Measurements from ENCODE around the gene DYNLT4.
"Not testable (repeated sequence)": the region's sequence is repeated elsewhere in the genome, so short reads cannot be mapped to it uniquely, and the experiment has no call there.

DYNLT4 gene

GRCh38 chr1:44806704-44807363 is at the start of gene DYNLT4:
Gene DYNLT4, minus strand, starts transcription at chr1:44807351. Its CDS starts 683 bp downstream, at chr1:44806668.
- DNase-seq (ENCODE audit: low read depth, low spot score) = no peak

- no peak for DNase-seq (ENCODE audit: low read depth, low spot score)
Observed at GRCh38 chr1:44855742-44856141, 48.6 kb upstream of the DYNLT4 start.

- no peak for DNase-seq (ENCODE audit: low read depth, low spot score)
Observed at GRCh38 chr1:44854970-44855369, 47.8 kb upstream of the DYNLT4 start.

DNA sequence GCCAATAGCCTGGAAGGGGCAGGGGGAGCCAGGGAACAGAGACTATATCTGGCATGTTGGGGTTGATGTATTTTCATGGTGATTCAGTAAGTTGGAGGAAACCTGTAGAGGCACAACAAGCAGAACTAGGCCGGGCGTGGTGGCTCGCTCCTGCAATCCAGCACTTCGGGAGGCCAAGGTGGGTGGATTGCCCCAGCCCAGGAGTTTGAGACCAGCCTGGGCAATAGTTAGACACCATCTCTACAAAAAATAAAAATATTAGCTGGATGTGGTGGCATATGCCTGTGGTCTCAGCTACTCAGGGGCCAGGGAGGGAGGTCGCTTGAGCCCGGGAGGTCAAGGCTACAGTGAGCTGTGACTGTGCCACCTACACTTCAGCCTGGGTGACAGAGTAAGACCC is 46.0 kb upstream of the DYNLT4 start:
- DNase-seq (ENCODE audit: low read depth, low spot score) = no peak

- DNase-seq (ENCODE audit: low read depth, low spot score) = no peak
Observed at GRCh38 chr1:44851308-44851707, 44.2 kb upstream of the DYNLT4 start.

GRCh38 chr1:44849575-44850132 is 42.5 kb upstream of the DYNLT4 start:
- no peak for DNase-seq (ENCODE audit: low read depth, low spot score)

DNA sequence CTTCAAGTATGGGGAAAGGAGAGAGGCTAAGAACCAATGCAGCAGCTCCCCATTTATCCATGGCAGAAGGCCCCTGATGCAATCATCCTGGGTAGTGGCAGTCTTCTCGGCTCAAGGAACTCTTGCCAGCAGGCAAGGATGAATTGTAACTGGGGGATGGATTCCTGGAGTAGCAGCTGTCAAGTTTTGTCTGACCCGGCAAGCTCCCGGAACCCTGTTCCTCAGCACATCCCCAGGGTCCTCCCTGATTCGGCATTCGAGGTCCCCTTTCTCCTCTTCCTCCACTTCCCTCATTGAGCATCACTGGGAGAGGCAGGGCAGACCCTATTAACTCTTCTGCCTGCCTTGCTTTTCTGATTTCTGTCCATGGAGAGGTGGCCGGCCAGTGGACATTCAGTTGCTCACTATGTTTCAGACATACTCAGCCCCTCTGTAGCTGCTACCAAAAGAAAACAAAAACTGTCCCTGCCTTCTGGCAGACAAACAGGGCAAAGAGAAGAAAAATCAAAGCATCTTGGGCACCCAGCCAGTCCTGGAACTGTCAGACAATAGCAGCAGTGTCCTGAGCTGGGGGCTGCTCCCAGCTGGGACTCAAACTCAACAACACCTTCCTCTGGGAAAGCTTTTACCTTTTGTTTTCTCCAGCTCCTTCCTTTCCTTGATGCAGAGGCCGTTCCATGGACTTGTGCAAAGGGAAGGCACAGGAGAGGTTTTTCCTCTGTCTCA is 41.5 kb upstream of the DYNLT4 start:
- no peak for DNase-seq (ENCODE audit: low read depth, low spot score)

DNA sequence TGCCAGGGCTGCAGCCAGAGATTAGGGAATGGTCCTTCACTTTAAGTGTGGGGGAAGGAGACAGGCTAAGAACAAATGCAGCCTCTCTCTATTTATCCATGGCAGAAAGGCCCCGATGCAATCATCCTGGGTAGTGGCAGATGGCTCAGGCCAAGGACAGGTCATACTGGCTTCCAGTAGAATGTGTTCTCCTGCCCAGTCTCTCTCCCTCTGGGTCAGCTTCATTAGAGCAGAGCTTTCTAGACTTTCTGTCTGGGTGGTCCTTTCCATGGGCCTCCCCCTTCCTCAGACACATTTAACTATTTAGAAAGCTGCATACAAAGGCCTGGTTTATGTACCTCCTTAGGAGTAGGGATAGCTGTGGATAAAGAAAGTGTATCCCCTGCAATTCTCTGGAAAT is 40.7 kb upstream of the DYNLT4 start:
- no peak for DNase-seq (ENCODE audit: low read depth, low spot score)

DNA sequence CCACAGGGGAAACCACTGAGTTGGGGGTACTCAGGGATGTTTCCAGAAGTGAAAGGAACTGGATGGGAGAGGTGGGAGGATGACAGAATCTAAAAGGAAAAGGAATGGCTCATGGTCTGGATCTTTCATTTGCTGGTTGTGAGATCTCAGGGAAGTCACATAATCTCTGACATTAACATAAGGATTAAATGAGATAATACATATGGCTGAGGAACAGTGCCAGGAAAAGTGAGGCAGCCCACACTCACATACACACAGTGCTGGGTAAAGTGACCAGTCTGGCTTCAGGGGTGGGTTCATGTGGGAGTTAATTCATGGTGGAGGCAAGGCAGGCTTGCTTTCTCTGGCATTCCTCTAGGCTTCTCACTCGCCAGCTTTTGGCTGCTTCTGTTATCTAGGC is 39.8 kb upstream of the DYNLT4 start:
- DNase-seq (ENCODE audit: low read depth, low spot score) = no peak

GRCh38 chr1:44842862-44843655 is 35.9 kb upstream of the DYNLT4 start, which contains the start of gene PTCH2:
Gene PTCH2, minus strand, starts transcription at chr1:44843253. Its CDS starts 321 bp downstream, at chr1:44842932.
- no peak for DNase-seq (ENCODE audit: low read depth, low spot score)

- no peak for DNase-seq (ENCODE audit: low read depth, low spot score)
Observed at GRCh38 chr1:44842486-44842861, 35.3 kb upstream of the DYNLT4 start.

DNA sequence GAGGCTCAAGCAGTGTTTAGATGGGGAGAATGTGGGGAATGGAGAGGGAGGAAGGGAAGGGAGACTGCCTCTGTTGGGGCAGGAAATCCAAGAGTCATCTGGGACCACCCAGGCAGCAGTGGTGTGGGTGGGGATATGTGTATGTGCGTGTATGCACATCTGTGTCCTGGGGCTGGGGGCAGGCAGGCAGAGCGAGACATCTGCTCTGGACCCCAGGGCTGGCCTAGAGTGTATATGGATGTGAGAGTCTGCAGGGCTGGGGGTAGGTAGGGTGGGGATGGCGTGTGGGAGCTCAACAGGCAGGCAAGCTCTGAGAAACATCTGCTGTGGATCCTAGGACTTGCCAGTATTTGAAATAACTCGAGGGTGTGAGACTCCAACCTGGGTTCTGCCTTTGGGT is 32.4 kb upstream of the DYNLT4 start:
- no peak for DNase-seq (ENCODE audit: low read depth, low spot score)

DNA sequence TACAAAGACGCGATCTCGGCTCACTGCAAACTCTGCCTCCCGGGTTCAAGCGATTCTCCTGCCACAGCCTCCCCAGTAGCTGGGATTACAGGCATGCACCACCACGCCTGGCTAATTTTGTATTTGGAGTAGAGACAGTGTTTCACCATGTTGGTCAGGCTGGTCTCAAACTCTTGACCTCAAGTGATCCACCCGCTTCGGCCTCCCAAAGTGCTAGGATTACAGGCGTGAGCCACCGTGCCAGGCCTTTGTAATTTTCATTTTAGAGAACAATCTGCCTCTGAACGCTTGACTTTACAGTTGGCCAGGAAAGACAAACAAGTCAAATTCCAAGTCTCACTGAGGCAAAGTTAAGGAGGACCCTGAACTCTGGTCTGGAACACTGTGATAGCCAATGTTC is 31.1 kb upstream of the DYNLT4 start:
- DNase-seq (ENCODE audit: low read depth, low spot score) = not testable (repeated sequence)

DNA sequence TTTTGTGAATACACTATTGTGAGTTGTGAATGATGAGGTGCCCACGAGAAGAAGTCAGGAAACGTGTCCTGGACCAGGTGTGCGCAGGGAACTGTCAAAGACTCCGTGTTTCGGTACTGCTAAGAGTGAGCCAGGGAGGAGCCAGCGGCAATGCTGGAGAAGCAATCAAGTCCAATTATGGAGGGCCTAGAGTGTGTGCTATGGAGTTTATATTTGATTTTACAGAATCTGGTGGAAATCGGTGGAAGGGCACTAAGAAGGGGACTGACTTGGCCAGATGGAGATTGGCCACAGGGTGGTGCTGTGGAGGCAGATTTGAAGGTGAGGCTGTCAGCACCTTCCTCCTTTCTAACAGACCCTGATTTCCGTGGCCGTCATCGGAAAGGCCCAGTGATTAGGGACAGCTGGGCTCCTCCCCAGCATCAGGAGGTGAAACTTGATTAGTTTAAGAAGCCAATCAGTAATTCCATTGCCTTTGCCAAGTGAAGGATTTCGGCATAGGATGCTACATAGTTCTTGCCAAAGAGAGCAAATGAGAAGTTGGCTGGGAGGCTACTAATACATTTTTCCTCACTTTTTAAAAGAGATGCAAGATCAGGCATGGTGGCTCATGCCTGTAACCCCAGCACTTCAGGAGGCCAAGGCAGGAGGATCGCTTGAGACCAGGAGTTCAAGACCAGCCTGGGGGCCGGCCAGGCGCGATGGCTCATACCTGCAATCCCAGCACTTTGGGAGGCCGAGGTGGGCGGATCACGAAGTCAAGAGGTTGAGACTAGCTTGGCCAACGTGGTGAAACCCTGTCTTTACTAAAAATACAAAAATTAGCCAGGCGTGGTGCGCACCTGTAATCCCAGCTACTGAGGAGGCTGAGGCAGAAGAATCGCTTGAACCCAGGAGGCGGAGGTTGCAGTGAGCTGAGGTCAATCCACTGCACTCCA is 28.9 kb upstream of the DYNLT4 start:
- DNase-seq (ENCODE audit: low read depth, low spot score) = peak; percentile 66

DNA sequence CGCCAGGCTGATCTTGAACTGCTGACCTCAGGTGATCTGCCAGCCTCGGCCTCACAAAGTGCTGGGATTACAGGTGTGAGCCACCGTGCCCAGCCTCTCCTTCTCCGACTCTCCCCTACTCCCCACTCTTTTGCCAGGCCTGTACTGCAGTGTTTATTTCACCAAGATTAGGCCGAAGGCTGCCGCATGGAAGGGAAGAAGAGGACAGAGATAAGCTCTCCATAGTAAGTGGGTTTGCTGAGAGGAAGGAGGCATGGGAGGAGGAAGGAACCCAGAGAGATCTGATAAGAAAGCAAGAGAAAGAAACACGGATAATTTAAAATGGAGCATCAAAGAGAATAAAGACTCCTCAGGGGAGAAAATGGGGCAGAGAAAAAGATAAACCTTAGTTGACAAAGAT is 27.2 kb upstream of the DYNLT4 start:
- DNase-seq (ENCODE audit: low read depth, low spot score) = no peak

- no peak for DNase-seq (ENCODE audit: low read depth, low spot score)
Observed at GRCh38 chr1:44832056-44832705, 25.0 kb upstream of the DYNLT4 start.

GRCh38 chr1:44831516-44831915 is 24.4 kb upstream of the DYNLT4 start:
- DNase-seq (ENCODE audit: low read depth, low spot score) = no peak

- no peak for DNase-seq (ENCODE audit: low read depth, low spot score)
Observed at GRCh38 chr1:44830900-44831304, 23.8 kb upstream of the DYNLT4 start.

DNA sequence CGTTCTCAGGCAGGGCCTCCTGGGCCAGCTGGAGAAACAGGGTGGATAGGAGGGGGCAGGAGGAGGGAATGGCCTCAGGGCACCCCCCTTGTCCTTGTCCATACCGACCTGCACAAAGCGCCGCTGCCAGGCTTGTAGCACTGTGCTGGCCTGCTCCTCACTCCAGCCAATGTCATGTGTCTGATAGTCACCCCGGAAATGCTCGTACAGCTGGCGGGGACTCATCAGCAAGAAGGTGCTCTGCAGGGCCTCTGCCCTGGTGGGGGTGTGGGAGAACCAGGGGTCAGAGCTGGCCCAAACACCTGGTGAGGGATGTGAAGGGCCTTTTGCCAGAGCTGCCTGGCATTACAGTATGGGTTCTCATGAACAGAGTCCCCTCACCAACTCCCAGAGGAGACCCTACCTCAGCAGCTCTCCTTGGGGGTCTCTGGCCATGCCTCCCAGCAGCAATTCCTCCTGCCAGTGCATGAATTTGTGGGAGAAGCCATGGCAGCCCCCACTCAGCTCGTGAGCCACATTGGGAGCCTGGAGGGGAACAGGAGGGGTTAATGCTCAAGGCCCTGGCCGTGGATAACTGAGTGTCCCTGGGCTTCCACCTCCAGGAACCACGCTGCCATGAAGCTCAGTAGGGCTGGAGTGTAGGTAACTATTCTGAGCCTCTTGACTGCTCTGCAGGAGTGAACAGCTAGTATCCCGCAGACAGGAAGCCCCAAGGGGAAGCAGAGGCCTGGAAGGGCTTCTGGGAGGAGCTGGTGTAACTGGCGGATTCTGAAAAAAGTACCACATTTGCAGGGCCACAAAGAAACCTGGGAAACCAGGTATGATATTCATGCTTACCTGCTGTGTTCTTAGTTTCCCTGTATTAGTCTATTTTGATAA is 22.6 kb upstream of the DYNLT4 start:
- no peak for DNase-seq (ENCODE audit: low read depth, low spot score)
